GM19324 (cell line): Measurements from ENCODE around the gene TESPA1.
"Not testable (repeated sequence)": the region's sequence is repeated elsewhere in the genome, so short reads cannot be mapped to it uniquely, and the experiment has no call there.

Experiments used
- ATAC-seq: cut with Tn5 transposase; IDR thresholded peaks from one replicate; pipeline ENCODE4 v1.9.1; 2021; ENCODE audit warnings: mild to moderate bottlenecking, moderate library complexity; ENCODE audit not compliant: unreplicated experiment, low FRiP score

Gene TESPA1

GRCh38 chr12:54987611-54988231, 3.2 kb upstream of the TESPA1 start:
- no peak for ATAC-seq

- ATAC-seq: not testable (repeated sequence)
Measured at GRCh38 chr12:54986773-54987172, 2.2 kb upstream of the TESPA1 start.

- no peak for ATAC-seq
Measured at GRCh38 chr12:54983536-54984101, 943 bp downstream of the TESPA1 start.

GRCh38 chr12:54981796-54982195, 2.8 kb downstream of the TESPA1 start:
- ATAC-seq: no peak

- no peak for ATAC-seq
Measured at GRCh38 chr12:54980341-54980740, 4.2 kb downstream of the TESPA1 start.

GRCh38 chr12:54977857-54978256, 6.7 kb downstream of the TESPA1 start:
- no peak for ATAC-seq

- ATAC-seq: no peak
Measured at GRCh38 chr12:54977155-54977554, 7.4 kb downstream of the TESPA1 start.

GRCh38 chr12:54975875-54976274, 8.7 kb downstream of the TESPA1 start:
- ATAC-seq: no peak

- ATAC-seq: no peak
Measured at GRCh38 chr12:54975272-54975671, 9.3 kb downstream of the TESPA1 start.

GRCh38 chr12:54974279-54974678, 10.3 kb downstream of the TESPA1 start:
- ATAC-seq: no peak

GRCh38 chr12:54973556-54973955, 11.0 kb downstream of the TESPA1 start:
- no peak for ATAC-seq

- ATAC-seq: no peak
Measured at GRCh38 chr12:54970741-54971140, 13.8 kb downstream of the TESPA1 start.

- no peak for ATAC-seq
Measured at GRCh38 chr12:54968181-54968730, 16.3 kb downstream of the TESPA1 start.

GRCh38 chr12:54967461-54967860, 17.1 kb downstream of the TESPA1 start:
- no peak for ATAC-seq

GRCh38 chr12:54961190-54961589, 23.4 kb downstream of the TESPA1 start:
- ATAC-seq: no peak

- no peak for ATAC-seq
Measured at GRCh38 chr12:54959291-54960018, 25.1 kb downstream of the TESPA1 start.

- no peak for ATAC-seq
Measured at GRCh38 chr12:54958048-54958658, 26.4 kb downstream of the TESPA1 start.

GRCh38 chr12:54956818-54957641, 27.5 kb downstream of the TESPA1 start:
- no peak for ATAC-seq

GRCh38 chr12:54956322-54956721, 28.2 kb downstream of the TESPA1 start:
- no peak for ATAC-seq

- no peak for ATAC-seq
Measured at GRCh38 chr12:54954801-54955200, 29.8 kb downstream of the TESPA1 start.
